ENCODE measurements around the gene ZFP42.
"Not testable (repeated sequence)": the region's sequence is repeated elsewhere in the genome, so short reads cannot be mapped to it uniquely, and the experiment has no call there.

The ZFP42 gene

GRCh38 chr4:188021548-188022249, 26.1 kb downstream of the ZFP42 start:
- no peak for DNase-seq (ENCODE audit: low read depth)

- DNase-seq (ENCODE audit: low read depth): no peak
Observed at GRCh38 chr4:188023682-188024081, 28.1 kb downstream of the ZFP42 start.

GRCh38 chr4:188025476-188025875, 29.9 kb downstream of the ZFP42 start:
- no peak for DNase-seq (ENCODE audit: low read depth)

GRCh38 chr4:188029114-188029513, 33.5 kb downstream of the ZFP42 start:
- no peak for DNase-seq (ENCODE audit: low read depth)

GRCh38 chr4:188030401-188030800, 34.8 kb downstream of the ZFP42 start:
- DNase-seq (ENCODE audit: low read depth): no peak

- DNase-seq (ENCODE audit: low read depth): no peak
Observed at GRCh38 chr4:188031751-188032150, 36.2 kb downstream of the ZFP42 start.

GRCh38 chr4:188032170-188032569, 36.6 kb downstream of the ZFP42 start:
- DNase-seq (ENCODE audit: low read depth): no peak

GRCh38 chr4:188032583-188032982, 37.0 kb downstream of the ZFP42 start:
- no peak for DNase-seq (ENCODE audit: low read depth)

GRCh38 chr4:188037003-188037713, 41.6 kb downstream of the ZFP42 start:
- DNase-seq (ENCODE audit: low read depth): no peak

- DNase-seq (ENCODE audit: low read depth): no peak
Observed at GRCh38 chr4:188041721-188042120, 46.1 kb downstream of the ZFP42 start.

- no peak for DNase-seq (ENCODE audit: low read depth)
Observed at GRCh38 chr4:188042191-188042590, 46.6 kb downstream of the ZFP42 start.

- no peak for DNase-seq (ENCODE audit: low read depth)
Observed at GRCh38 chr4:188043154-188043553, 47.6 kb downstream of the ZFP42 start.

GRCh38 chr4:188045461-188045860, 49.9 kb downstream of the ZFP42 start:
- not testable (repeated sequence) for DNase-seq (ENCODE audit: low read depth)

GRCh38 chr4:188046657-188047056, 51.1 kb downstream of the ZFP42 start:
- DNase-seq (ENCODE audit: low read depth): no peak

GRCh38 chr4:188053302-188053701, 57.7 kb downstream of the ZFP42 start:
- DNase-seq (ENCODE audit: low read depth): no peak
